OCI-LY7 (cell line): ENCODE measurements around the gene NREP.

Experiments
- CTCF ChIP-seq: fragments of 200-600 bp; sonication (generic); conservative IDR thresholded peaks from 2 replicates; pipeline ENCODE4 v1.5.1; 2014; ENCODE audit warnings: mild to moderate bottlenecking, antibody characterized with exemption, low read length, moderate library complexity, mixed read lengths
- EZH2phosphoT487 ChIP-seq: fragments of 200-600 bp; sonication (generic); IDR thresholded peaks from 2 replicates; pipeline ENCODE4 v1.6.1; 2018; ENCODE audit warnings: low read depth, borderline replicate concordance, mild to moderate bottlenecking, mixed run types, antibody characterized with exemption, low read length, moderate library complexity, mixed read lengths

GRCh38 chr5:111805071-111805470 lies 48.1 kb upstream of the NREP start:
- TF ChIP-seq CTCF: no peak
- no peak for TF ChIP-seq EZH2phosphoT487
